ENCODE measurements around the gene PRR19. TPM values are rescaled to one million over a fixed set of nuclear protein-coding genes. Genes with fewer than 3 reads are reported as not detected.

Gene PRR19
- total RNA-seq, 2 donors from 2014 or later: 0.12 to 0.16 TPM

- ATAC-seq (no peak), DNase-seq (peak; percentile 20)
- intact Hi-C loops (cut with DNase I): no loop called here
These were observed 32.2 kb upstream of the PRR19 start for GRCh38 chr19:42269478-42270345.

- intact Hi-C loops (cut with DNase I): no loop called here
- ATAC-seq (peak in 1 of 2 donors; percentile 3), DNase-seq (peak; percentile 58)
These were observed 31.4 kb upstream of the PRR19 start for GRCh38 chr19:42270346-42271044.

- ATAC-seq (no peak), DNase-seq (no peak)
- intact Hi-C loops (cut with DNase I): no loop called here
These were observed 30.9 kb upstream of the PRR19 start for GRCh38 chr19:42271045-42271419.

GRCh38 chr19:42271861-42272534 lies 29.9 kb upstream of the PRR19 start:
- DNase-seq (peak; percentile 20), ATAC-seq (no peak)
- intact Hi-C loops (cut with DNase I): no loop called here

- DNase-seq (peak; percentile 13), ATAC-seq (no peak)
- intact Hi-C loops (cut with DNase I): no loop called here
These were observed 29.4 kb upstream of the PRR19 start for GRCh38 chr19:42272535-42272897.

DNA sequence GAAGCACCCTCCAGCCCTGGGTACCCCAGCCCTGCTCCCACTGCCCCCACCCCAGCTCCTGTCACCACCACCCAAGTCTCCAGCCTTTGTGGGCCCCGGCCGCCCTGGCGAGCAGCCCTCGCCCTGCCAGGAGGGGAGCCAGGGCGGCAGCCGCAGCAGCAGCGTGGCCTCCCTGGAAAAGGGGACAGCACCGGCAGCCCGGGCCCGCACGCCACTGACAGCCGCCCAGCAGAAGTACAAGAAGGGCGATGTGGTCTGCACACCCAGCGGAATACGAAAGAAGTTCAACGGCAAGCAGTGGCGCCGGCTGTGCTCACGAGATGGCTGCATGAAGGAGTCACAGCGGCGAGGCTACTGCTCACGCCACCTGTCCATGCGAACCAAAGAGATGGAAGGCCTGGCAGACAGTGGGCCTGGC lies 28.9 kb upstream of the PRR19 start:
- DNase-seq (peak; percentile 15), ATAC-seq (no peak)
- intact Hi-C loops (cut with DNase I): no loop called here

GRCh38 chr19:42273407-42274064 lies 28.4 kb upstream of the PRR19 start:
- peak; percentile 22 for DNase-seq
- intact Hi-C loops (cut with DNase I): no loop called here
- ATAC-seq: no peak

GRCh38 chr19:42274065-42274682 lies 27.8 kb upstream of the PRR19 start:
- intact Hi-C loops (cut with DNase I): no loop called here
- ATAC-seq (no peak), DNase-seq (no peak)

DNA sequence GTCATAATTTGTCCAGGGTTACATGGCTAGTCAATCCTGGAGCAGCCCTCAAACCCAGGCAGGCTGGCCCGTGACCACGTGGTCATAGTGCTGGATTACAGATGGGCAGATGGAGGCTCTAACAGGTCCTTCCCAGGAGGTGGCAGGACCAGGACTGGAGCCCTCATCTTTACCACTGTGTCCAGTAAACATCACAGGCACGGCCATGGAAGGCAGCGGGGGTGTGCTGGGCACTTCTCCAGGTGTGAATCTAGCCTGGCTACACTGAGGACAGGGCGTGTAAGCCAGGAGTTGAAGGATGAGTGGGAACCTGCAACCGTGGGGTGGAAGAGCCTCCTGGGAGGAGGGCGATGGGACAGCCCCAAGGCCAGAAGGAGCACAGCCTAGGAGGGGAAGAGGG lies 26.8 kb upstream of the PRR19 start:
- ATAC-seq (no peak), DNase-seq (no peak)
- intact Hi-C loops (cut with DNase I): no loop called here

DNA sequence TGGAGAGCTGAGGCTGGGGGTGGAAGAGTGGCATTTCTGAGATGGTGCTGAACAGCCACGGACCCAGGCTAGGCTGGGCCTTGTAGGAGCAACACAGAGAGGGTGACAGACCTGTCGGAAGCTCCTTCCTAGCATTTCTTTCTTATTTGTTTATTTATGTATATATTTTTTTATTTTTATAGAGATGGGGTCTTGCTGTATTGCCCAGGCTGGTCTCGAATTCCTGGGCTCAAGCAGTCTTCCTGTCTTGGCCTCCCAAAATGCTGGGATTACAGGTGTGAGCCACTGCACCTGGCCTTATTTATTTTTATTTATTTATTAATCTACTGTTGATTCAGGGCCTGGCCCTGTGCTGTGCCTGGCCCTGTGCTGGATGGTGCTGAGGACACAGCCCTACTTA lies 26.4 kb upstream of the PRR19 start:
- intact Hi-C loops (cut with DNase I): no loop called here
- no peak for ATAC-seq
- no peak for DNase-seq

GRCh38 chr19:42276284-42276683 lies 25.6 kb upstream of the PRR19 start:
- DNase-seq: no peak
- intact Hi-C loops (cut with DNase I): no loop called here
- no peak for ATAC-seq

DNA sequence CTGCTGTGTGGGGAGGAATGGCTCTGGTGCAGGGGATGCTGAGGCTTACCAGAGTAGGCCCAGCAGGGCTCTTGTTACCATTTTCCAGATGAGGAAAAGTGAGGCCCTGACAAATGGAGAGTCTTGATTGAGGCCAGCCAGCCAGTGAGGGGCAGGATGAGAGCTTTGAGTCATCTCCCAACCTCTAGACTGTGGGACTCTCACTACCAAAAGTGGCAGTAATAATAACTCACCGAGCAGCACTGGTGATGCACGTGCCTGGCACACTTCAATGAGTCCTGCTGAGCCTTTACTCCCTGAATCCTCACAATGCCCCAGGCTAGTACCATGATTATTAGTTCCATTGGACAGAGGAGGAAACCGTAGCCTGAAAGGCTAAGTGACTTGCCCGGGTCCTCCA lies 25.1 kb upstream of the PRR19 start:
- intact Hi-C loops (cut with DNase I): no loop called here
- DNase-seq: no peak
- no peak for ATAC-seq

- intact Hi-C loops (cut with DNase I): loop anchor here in 1 of 2 donors (2.0 kb wide), 1 partner anchor 33 kb away; no protein-coding TSS in a partner anchor
- ATAC-seq (no peak), DNase-seq (no peak)
These were observed 24.0 kb upstream of the PRR19 start for GRCh38 chr19:42277821-42278451.

GRCh38 chr19:42278452-42279154 lies 23.3 kb upstream of the PRR19 start:
- intact Hi-C loops (cut with DNase I): loop anchor here in 1 of 2 donors (2.0 kb wide), 1 partner anchor 34 kb away; no protein-coding TSS in a partner anchor
- DNase-seq: no peak
- ATAC-seq: no peak

DNA sequence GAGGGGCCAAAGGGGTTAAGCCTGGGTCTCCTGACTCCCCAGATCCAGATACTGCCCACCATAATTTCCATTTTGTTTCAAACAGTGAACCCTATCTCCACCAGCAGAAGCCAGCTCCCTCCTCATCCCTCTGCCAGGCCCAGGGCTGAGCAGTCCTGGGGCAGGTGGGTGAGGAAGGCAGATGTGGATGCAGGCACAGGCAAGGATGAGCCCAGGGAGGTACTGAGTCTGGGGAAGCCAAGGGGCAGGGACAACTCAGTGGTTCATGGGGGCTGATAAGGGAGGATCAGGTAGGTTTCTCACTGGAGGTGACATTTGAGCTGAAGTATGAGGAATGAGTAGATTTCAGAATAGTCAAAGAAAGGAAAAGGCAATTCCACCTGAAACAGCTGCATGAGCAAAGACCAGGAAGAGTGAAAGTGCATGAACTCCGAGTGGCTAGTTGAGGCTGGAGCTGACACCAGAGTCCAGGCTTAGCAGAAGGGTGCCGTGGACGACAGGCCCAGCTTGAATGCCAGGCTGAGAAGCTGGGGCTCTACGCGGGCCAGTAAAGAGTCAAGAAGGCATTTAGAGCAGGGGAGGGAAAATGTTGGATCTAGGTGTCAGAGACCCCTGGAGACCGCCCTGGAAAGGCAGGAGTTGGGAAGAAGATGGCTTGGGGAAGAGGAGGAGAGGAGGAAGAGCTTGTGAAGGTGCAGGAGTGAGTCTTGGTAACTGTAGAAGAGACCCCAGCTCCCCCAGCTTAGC lies 22.6 kb upstream of the PRR19 start:
- DNase-seq: no peak
- intact Hi-C loops (cut with DNase I): loop anchor here in 1 of 2 donors (2.0 kb wide), 1 partner anchor 35 kb away; no protein-coding TSS in a partner anchor
- ATAC-seq: no peak

DNA sequence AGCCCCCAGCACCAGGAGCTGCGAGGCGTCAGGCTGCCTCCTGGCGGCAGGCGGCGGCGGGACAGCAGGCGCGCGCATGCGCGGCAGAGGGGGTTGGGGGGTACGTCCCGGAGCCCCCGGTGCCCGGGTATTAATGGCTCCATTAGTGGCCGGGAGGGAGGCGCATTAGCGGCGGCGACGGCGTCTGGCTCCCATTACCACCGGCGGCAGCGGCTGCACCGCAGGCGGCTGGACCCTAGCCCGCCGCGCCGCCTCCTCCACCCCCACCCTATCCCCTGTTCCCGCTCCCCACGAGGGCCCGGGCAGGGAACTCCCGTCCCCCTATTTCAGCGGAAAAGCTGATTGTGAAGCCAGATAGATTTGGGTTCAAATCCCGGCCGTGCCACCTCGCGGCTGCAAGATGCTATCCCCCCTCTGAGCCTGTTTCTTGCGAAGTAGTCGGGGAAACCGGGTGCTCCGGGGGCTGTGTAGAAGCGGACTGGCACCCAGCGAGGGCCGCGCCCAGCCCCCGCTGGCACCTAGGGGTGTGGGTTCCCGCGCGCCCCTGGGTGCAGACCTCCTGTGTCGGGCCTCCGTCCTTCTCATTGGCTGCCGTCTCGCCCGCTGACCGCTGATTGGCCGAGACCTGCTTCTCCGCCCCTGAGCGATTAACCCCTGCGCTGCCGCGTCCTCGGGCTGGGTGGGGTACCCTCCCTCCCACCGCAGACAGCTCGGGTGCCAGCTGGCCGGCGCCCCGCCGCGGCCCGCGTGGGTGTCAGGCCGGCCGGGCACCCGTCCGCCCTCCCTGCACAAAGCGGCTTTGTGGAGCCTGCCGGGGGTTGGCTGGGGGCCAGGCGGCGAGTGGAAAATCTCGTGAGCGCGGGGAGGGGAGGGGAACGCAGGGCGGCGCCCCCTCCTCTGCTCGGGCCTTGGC lies 21.8 kb upstream of the PRR19 start:
- intact Hi-C loops (cut with DNase I): loop anchor here in 1 of 2 donors (2.0 kb wide), 1 partner anchor 35 kb away; no protein-coding TSS in a partner anchor
- ATAC-seq: peak; percentile 69 to 78
- DNase-seq: peak; percentile 96
